SU-DHL-6 (cell line): ENCODE data around the gene SH3RF1.

ENCODE experiments used
- EZH2phosphoT487 ChIP-seq: fragments of 200-600 bp; sonication (generic), shearing (Covaris generic); conservative IDR thresholded peaks from 2 replicates; pipeline ENCODE4 v1.6.1; 2018; ENCODE audit warnings: mild to moderate bottlenecking, antibody characterized with exemption, low read length, moderate library complexity, mixed read lengths
- TF ChIP-seq, protein P1 (sequence below): fragments of 200-600 bp; sonication (generic); IDR thresholded peaks from one replicate; pipeline ENCODE4 v1.5.1; 2017; ENCODE audit warnings: antibody characterized with exemption, mild to moderate bottlenecking, low read length, moderate library complexity; ENCODE audit not compliant: insufficient read depth, poor library complexity, severe bottlenecking

DNA sequence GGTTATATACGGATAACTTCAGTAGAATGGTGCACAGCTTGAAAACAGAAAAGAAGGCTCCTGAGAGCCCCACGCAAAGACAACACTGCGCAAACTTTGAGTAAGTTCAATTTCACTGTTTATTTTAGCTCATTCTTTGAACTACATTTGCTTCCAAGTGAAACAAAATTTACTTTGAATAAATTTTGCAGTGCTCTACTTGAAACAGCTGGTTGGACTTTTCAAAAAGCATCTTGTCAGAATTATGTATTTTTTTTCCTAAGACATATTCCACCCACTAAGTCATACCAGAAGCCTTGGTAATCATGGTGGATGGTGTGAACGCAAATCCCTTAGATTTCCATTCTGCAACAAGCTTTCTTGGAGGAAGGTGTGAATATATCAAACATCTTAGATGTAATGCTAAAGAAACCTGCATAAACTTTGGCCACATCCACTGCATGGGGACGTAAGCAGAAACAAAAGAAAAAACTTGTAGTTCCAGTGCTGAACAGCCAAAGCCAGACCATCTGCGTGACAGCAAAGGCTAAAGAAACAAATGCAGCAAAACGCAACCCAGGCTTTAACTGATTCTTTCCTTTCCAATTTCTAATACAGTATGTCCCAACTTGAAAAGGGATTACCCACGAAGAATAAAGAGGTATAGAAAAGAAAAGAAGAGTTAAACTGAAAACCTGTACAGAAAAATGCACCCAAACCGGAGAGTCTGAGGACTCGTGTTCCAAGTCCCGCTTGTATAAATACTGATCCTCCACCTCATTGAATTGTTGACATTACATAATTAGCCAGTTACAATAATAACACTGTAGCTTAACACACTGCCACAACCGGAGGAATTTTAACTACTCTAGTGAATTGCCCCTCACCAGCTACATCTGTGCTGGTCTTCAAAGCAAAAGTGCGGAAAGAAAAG is 90.9 kb downstream of the SH3RF1 start:
- TF ChIP-seq, protein P1, sequence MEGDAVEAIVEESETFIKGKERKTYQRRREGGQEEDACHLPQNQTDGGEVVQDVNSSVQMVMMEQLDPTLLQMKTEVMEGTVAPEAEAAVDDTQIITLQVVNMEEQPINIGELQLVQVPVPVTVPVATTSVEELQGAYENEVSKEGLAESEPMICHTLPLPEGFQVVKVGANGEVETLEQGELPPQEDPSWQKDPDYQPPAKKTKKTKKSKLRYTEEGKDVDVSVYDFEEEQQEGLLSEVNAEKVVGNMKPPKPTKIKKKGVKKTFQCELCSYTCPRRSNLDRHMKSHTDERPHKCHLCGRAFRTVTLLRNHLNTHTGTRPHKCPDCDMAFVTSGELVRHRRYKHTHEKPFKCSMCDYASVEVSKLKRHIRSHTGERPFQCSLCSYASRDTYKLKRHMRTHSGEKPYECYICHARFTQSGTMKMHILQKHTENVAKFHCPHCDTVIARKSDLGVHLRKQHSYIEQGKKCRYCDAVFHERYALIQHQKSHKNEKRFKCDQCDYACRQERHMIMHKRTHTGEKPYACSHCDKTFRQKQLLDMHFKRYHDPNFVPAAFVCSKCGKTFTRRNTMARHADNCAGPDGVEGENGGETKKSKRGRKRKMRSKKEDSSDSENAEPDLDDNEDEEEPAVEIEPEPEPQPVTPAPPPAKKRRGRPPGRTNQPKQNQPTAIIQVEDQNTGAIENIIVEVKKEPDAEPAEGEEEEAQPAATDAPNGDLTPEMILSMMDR = no peak
- no peak for TF ChIP-seq EZH2phosphoT487
